Memory B cell (primary cell): ENCODE results near the gene MYLK3.

ENCODE experiments used
- ATAC-seq: fragments of 150-1000 bp; cut with Tn5 transposase; 2 replicates; pipeline ENCODE4 v1.10.0; 2021; ENCODE audit warnings: low read depth, mild to moderate bottlenecking, moderate library complexity
- DNase-seq, 2 donors: peaks; one replicate each; pipeline ENCODE4 v3.0.0; 2022; ENCODE audit warnings: low spot score in 2 of 2
- H3K27ac Mint-ChIP-seq: one replicate; pipeline ENCODE4 v1.8.0; 2022; ENCODE audit warnings: mild to moderate bottlenecking, moderate library complexity, mixed read lengths
- H3K27me3 Mint-ChIP-seq: one replicate; pipeline ENCODE4 v1.8.0; 2022; ENCODE audit warnings: mixed read lengths
- H3K36me3 Mint-ChIP-seq: one replicate; pipeline ENCODE4 v1.8.0; 2022; ENCODE audit warnings: mild to moderate bottlenecking, mixed read lengths
- H3K4me1 Mint-ChIP-seq: one replicate; pipeline ENCODE4 v1.8.0; 2022; ENCODE audit warnings: mixed read lengths
- H3K4me3 Mint-ChIP-seq: one replicate; pipeline ENCODE4 v1.8.0; 2022; ENCODE audit warnings: mild to moderate bottlenecking, moderate library complexity, mixed read lengths
- H3K9me3 Mint-ChIP-seq: one replicate; pipeline ENCODE4 v1.8.0; 2022; ENCODE audit warnings: mixed read lengths

Gene MYLK3

GRCh38 chr16:46775214-46775613, 27.1 kb upstream of the MYLK3 start:
- Mint-ChIP-seq H3K36me3 (no peaks in the 10 kb centered on the region), H3K4me3 (no peak overlapping the region), H3K4me1 (no peaks in the 10 kb centered on the region), H3K27ac (no peak overlapping the region), H3K9me3 (no peaks in the 10 kb centered on the region), H3K27me3 (no peaks in the 10 kb centered on the region)
- DNase-seq = no peak
- no peak for ATAC-seq

- ATAC-seq (no peak), DNase-seq (no peak)
- Mint-ChIP-seq H3K36me3 (no peaks in the 10 kb centered on the region), H3K27ac (no peak overlapping the region), H3K9me3 (no peaks in the 10 kb centered on the region), H3K4me3 (no peak overlapping the region), H3K27me3 (no peaks in the 10 kb centered on the region), H3K4me1 (no peaks in the 10 kb centered on the region)
These were observed 26.6 kb upstream of the MYLK3 start for GRCh38 chr16:46774743-46775177.

GRCh38 chr16:46772463-46772862, 24.3 kb upstream of the MYLK3 start:
- DNase-seq (no peak), ATAC-seq (no peak)
- Mint-ChIP-seq H3K36me3 (no peaks in the 10 kb centered on the region), H3K4me1 (no peaks in the 10 kb centered on the region), H3K9me3 (no peaks in the 10 kb centered on the region), H3K4me3 (no peak overlapping the region), H3K27me3 (no peaks in the 10 kb centered on the region), H3K27ac (no peak overlapping the region)

- no peak overlapping the region for H3K27ac Mint-ChIP-seq
- no peaks in the 10 kb centered on the region for H3K27me3 Mint-ChIP-seq
- no peaks in the 10 kb centered on the region for H3K36me3 Mint-ChIP-seq
- DNase-seq = no peak
- H3K4me3 Mint-ChIP-seq = no peak overlapping the region
- no peaks in the 10 kb centered on the region for H3K9me3 Mint-ChIP-seq
- ATAC-seq = no peak
- peaks cover 12% of the 10 kb centered on the region for H3K4me1 Mint-ChIP-seq
These were observed 20.7 kb upstream of the MYLK3 start for GRCh38 chr16:46768809-46769208.

- no peak overlapping the region for H3K27ac Mint-ChIP-seq
- H3K27me3 Mint-ChIP-seq = no peaks in the 10 kb centered on the region
- H3K4me3 Mint-ChIP-seq = no peak overlapping the region
- no peak for ATAC-seq
- H3K4me1 Mint-ChIP-seq = peaks cover 12% of the 10 kb centered on the region
- no peaks in the 10 kb centered on the region for H3K9me3 Mint-ChIP-seq
- DNase-seq = no peak
- no peaks in the 10 kb centered on the region for H3K36me3 Mint-ChIP-seq
These were observed 16.9 kb upstream of the MYLK3 start for GRCh38 chr16:46765050-46765449.

- Mint-ChIP-seq H3K4me1 (peaks cover 12% of the 10 kb centered on the region), H3K27ac (no peak overlapping the region), H3K27me3 (no peaks in the 10 kb centered on the region), H3K9me3 (no peaks in the 10 kb centered on the region), H3K4me3 (no peak overlapping the region), H3K36me3 (no peaks in the 10 kb centered on the region)
- ATAC-seq = no peak
- no peak for DNase-seq
These were observed 15.0 kb upstream of the MYLK3 start for GRCh38 chr16:46763147-46763546.

GRCh38 chr16:46762583-46762982, 14.4 kb upstream of the MYLK3 start:
- Mint-ChIP-seq H3K9me3 (no peaks in the 10 kb centered on the region), H3K4me1 (peaks cover 12% of the 10 kb centered on the region), H3K27me3 (no peaks in the 10 kb centered on the region), H3K36me3 (no peaks in the 10 kb centered on the region), H3K27ac (no peak overlapping the region), H3K4me3 (no peak overlapping the region)
- no peak for DNase-seq
- no peak for ATAC-seq

- no peak for ATAC-seq
- H3K27ac Mint-ChIP-seq = no peak overlapping the region
- H3K4me1 Mint-ChIP-seq = peaks cover 3% of the 10 kb centered on the region
These were observed 11.2 kb upstream of the MYLK3 start for GRCh38 chr16:46759309-46759708.

GRCh38 chr16:46757339-46758050, 9.4 kb upstream of the MYLK3 start:
- Mint-ChIP-seq H3K9me3 (no peaks in the 10 kb centered on the region), H3K4me3 (no peak overlapping the region), H3K4me1 (peaks cover 3% of the 10 kb centered on the region), H3K27me3 (no peaks in the 10 kb centered on the region), H3K36me3 (no peaks in the 10 kb centered on the region), H3K27ac (no peak overlapping the region)
- no peak for DNase-seq
- ATAC-seq = no peak

More at GRCh38 chr16:46759309-46759708, 11.2 kb upstream of the MYLK3 start:
- Mint-ChIP-seq H3K27me3 (no peaks in the 10 kb centered on the region), H3K36me3 (no peaks in the 10 kb centered on the region), H3K4me3 (no peak overlapping the region), H3K9me3 (no peaks in the 10 kb centered on the region)
- no peak for DNase-seq

- H3K9me3 Mint-ChIP-seq = no peaks in the 10 kb centered on the region
These were observed 8.6 kb upstream of the MYLK3 start for GRCh38 chr16:46756772-46757171.

GRCh38 chr16:46753015-46753414, 4.9 kb upstream of the MYLK3 start:
- Mint-ChIP-seq H3K9me3 (no peaks in the 10 kb centered on the region), H3K27ac (no peak overlapping the region), H3K4me3 (no peak overlapping the region), H3K36me3 (no peaks in the 10 kb centered on the region), H3K27me3 (no peaks in the 10 kb centered on the region), H3K4me1 (peaks cover 7% of the 10 kb centered on the region)
- ATAC-seq (no peak), DNase-seq (no peak)

More at GRCh38 chr16:46756772-46757171, 8.6 kb upstream of the MYLK3 start:
- no peak for ATAC-seq
- no peak overlapping the region for H3K4me3 Mint-ChIP-seq
- no peaks in the 10 kb centered on the region for H3K36me3 Mint-ChIP-seq
- no peaks in the 10 kb centered on the region for H3K27me3 Mint-ChIP-seq
- no peak for DNase-seq
- peaks cover 3% of the 10 kb centered on the region for H3K4me1 Mint-ChIP-seq
- no peak overlapping the region for H3K27ac Mint-ChIP-seq

GRCh38 chr16:46751381-46751780, 3.2 kb upstream of the MYLK3 start:
- H3K4me1 Mint-ChIP-seq = peaks cover 7% of the 10 kb centered on the region
- no peaks in the 10 kb centered on the region for H3K9me3 Mint-ChIP-seq
- no peak for ATAC-seq
- H3K27ac Mint-ChIP-seq = no peak overlapping the region
- no peaks in the 10 kb centered on the region for H3K36me3 Mint-ChIP-seq
- no peak overlapping the region for H3K4me3 Mint-ChIP-seq
- no peaks in the 10 kb centered on the region for H3K27me3 Mint-ChIP-seq
- no peak for DNase-seq

GRCh38 chr16:46748775-46749705, 896 bp upstream of the MYLK3 start:
- H3K9me3 Mint-ChIP-seq = no peaks in the 10 kb centered on the region
- H3K27ac Mint-ChIP-seq = no peak overlapping the region
- H3K4me3 Mint-ChIP-seq = no peak overlapping the region
- peaks cover 4% of the 10 kb centered on the region for H3K4me1 Mint-ChIP-seq
- no peak for ATAC-seq
- no peaks in the 10 kb centered on the region for H3K27me3 Mint-ChIP-seq
- H3K36me3 Mint-ChIP-seq = no peaks in the 10 kb centered on the region
- DNase-seq = no peak
